ENCODE results near the gene FCN2. TPM values are rescaled to one million over a fixed set of nuclear protein-coding genes. Genes with fewer than 3 reads are reported as not detected.

FCN2 gene
- total RNA-seq, 1 donor from 2014 or later: not detected

GRCh38 chr9:134892820-134893420, 12.3 kb downstream of the FCN2 start:
- Mint-ChIP-seq H3K36me3 (no peaks in the 10 kb centered on the region), H3K27ac (no peak overlapping the region), H3K9me3 (peaks cover 9% of the 10 kb centered on the region), H3K4me3 (no peak overlapping the region), H3K4me1 (no peaks in the 10 kb centered on the region), H3K27me3 (ENCODE audit: insufficient read depth, low read depth) (peaks cover 2% of the 10 kb centered on the region)
- H3F3A ChIP-seq (ENCODE audit: low read depth): no peaks in the 10 kb centered on the region
- H3K4me1 ChIP-seq: no peaks in the 10 kb centered on the region
- H3K36me3 ChIP-seq: no peaks in the 10 kb centered on the region
- H3K4me2 ChIP-seq: no peak overlapping the region
- H3K9ac ChIP-seq: no peak overlapping the region
- no peaks in the 10 kb centered on the region for H4K20me1 ChIP-seq (ENCODE audit: low read depth)
- H3K9me3 ChIP-seq (ENCODE audit: low read depth): no peaks in the 10 kb centered on the region
- no peak overlapping the region for H3K27ac ChIP-seq
- H3K27me3 ChIP-seq: no peaks in the 10 kb centered on the region
- no peak overlapping the region for H2AFZ ChIP-seq (replicated peaks)
- no peaks in the 10 kb centered on the region for H3K79me2 ChIP-seq (ENCODE audit: low read depth)
- TF ChIP-seq CTCF (IDR thresholded peaks at IDR 0.05) (no peak), EZH2phosphoT487 (IDR thresholded peaks at IDR 0.05) (no peak), EZH2 (IDR thresholded peaks at IDR 0.05) (no peak)
- no peak overlapping the region for H3K4me3 ChIP-seq
- DNase-seq (ENCODE audit: low spot score): no peak

- H3K36me3 Mint-ChIP-seq: no peaks in the 10 kb centered on the region
- TF ChIP-seq EZH2phosphoT487 (IDR thresholded peaks at IDR 0.05): no peak
- no peak for TF ChIP-seq CTCF (IDR thresholded peaks at IDR 0.05)
- TF ChIP-seq EZH2 (IDR thresholded peaks at IDR 0.05): no peak
- H3K4me3 Mint-ChIP-seq: no peak overlapping the region
- H2AFZ ChIP-seq (replicated peaks): no peak overlapping the region
- no peaks in the 10 kb centered on the region for H3K9me3 ChIP-seq (ENCODE audit: low read depth)
- no peak overlapping the region for H3K9ac ChIP-seq
- no peak overlapping the region for H3K4me3 ChIP-seq
- H3K27me3 Mint-ChIP-seq (ENCODE audit: insufficient read depth, low read depth): peaks cover 2% of the 10 kb centered on the region
- peaks cover 13% of the 10 kb centered on the region for H3K9me3 Mint-ChIP-seq
- H3K4me1 ChIP-seq: no peaks in the 10 kb centered on the region
- H3K79me2 ChIP-seq (ENCODE audit: low read depth): no peaks in the 10 kb centered on the region
- no peaks in the 10 kb centered on the region for H3K27me3 ChIP-seq
- no peaks in the 10 kb centered on the region for H3F3A ChIP-seq (ENCODE audit: low read depth)
- no peak overlapping the region for H3K27ac Mint-ChIP-seq
- H3K4me1 Mint-ChIP-seq: no peaks in the 10 kb centered on the region
- H3K27ac ChIP-seq: no peak overlapping the region
- DNase-seq (ENCODE audit: low spot score): no peak
- H3K36me3 ChIP-seq: no peaks in the 10 kb centered on the region
- H3K4me2 ChIP-seq: no peak overlapping the region
- no peaks in the 10 kb centered on the region for H4K20me1 ChIP-seq (ENCODE audit: low read depth)
These were observed 13.7 kb downstream of the FCN2 start for GRCh38 chr9:134894136-134894860.

- no peaks in the 10 kb centered on the region for H3K4me1 ChIP-seq
- Mint-ChIP-seq H3K27me3 (ENCODE audit: insufficient read depth, low read depth) (peaks cover 2% of the 10 kb centered on the region), H3K4me1 (no peaks in the 10 kb centered on the region), H3K27ac (no peak overlapping the region), H3K4me3 (no peak overlapping the region), H3K36me3 (no peaks in the 10 kb centered on the region), H3K9me3 (peaks cover 15% of the 10 kb centered on the region)
- no peak for DNase-seq (ENCODE audit: low spot score)
- H3K4me3 ChIP-seq: no peak overlapping the region
- no peak overlapping the region for H3K27ac ChIP-seq
- H3K36me3 ChIP-seq: no peaks in the 10 kb centered on the region
- H3K9me3 ChIP-seq (ENCODE audit: low read depth): no peaks in the 10 kb centered on the region
- no peaks in the 10 kb centered on the region for H3K79me2 ChIP-seq (ENCODE audit: low read depth)
- H2AFZ ChIP-seq (replicated peaks): no peak overlapping the region
- H3K27me3 ChIP-seq: no peaks in the 10 kb centered on the region
- H3K9ac ChIP-seq: no peak overlapping the region
- H4K20me1 ChIP-seq (ENCODE audit: low read depth): no peaks in the 10 kb centered on the region
- no peaks in the 10 kb centered on the region for H3F3A ChIP-seq (ENCODE audit: low read depth)
- no peak for TF ChIP-seq EZH2phosphoT487 (IDR thresholded peaks at IDR 0.05)
- TF ChIP-seq CTCF (IDR thresholded peaks at IDR 0.05): no peak
- TF ChIP-seq EZH2 (IDR thresholded peaks at IDR 0.05): no peak
- no peak overlapping the region for H3K4me2 ChIP-seq
These were observed 14.5 kb downstream of the FCN2 start for GRCh38 chr9:134895097-134895496.

Data from neural progenitor cell (in vitro differentiated cells).